Gastrocnemius medialis (tissue), 4 donors: ENCODE data around the gene DISP2. TPM values are rescaled to one million over a fixed set of nuclear protein-coding genes. Genes with fewer than 3 reads are reported as not detected.

Source experiments
- ATAC-seq, 2 donors: fragments of 150-250 bp; one replicate each; pipeline ENCODE4 v1.9.1; 2016
- DNase-seq, 2 donors: peaks; one replicate each; pipeline ENCODE4 v3.0.0-alpha.2; 2019
- H3K27ac ChIP-seq, 4 donors: fragments of 200-600 bp; sonication (generic); 1 replicate in 1 of 4; 2 replicates in 3 of 4; pipeline ENCODE4 v1.5.1; 2016 to 2018; ENCODE audit warnings: mild to moderate bottlenecking in 2 of 4, moderate library complexity in 1 of 4
- H3K27me3 ChIP-seq, 3 donors: fragments of 200-600 bp; sonication (generic) in 2 of 3; 1 replicate in 1 of 3; 2 replicates in 2 of 3; pipeline versions ENCODE4 v1.5.1 to v1.6.0; 2016 to 2019; ENCODE audit warnings: mild to moderate bottlenecking in 1 of 3, moderate library complexity in 1 of 3
- H3K36me3 ChIP-seq, 2 donors: fragments of 200-600 bp; sonication (generic) in 1 of 2; one replicate each; pipeline ENCODE4 v1.5.1; 2017 to 2018
- H3K4me1 ChIP-seq, 2 donors: fragments of 200-600 bp; sonication (generic) in 1 of 2; one replicate each; pipeline ENCODE4 v1.5.1; 2016 to 2017; ENCODE audit warnings: mild to moderate bottlenecking in 2 of 2
- H3K4me3 ChIP-seq, 4 donors: fragments of 200-600 bp; sonication (generic) in 3 of 4; 1 replicate in 1 of 4; 2 replicates in 3 of 4; pipeline ENCODE4 v1.5.1; 2016 to 2019; ENCODE audit warnings: mild to moderate bottlenecking in 2 of 4
- H3K9me3 ChIP-seq, 3 donors: fragments of 200-600 bp; sonication (generic) in 2 of 3; 1 replicate in 1 of 3; 2 replicates in 2 of 3; pipeline ENCODE4 v1.5.1; 2016 to 2019
- POLR2A ChIP-seq, 2 donors: fragments of 450-650 bp; IDR thresholded peaks; one replicate each; pipeline ENCODE4 v1.6.1; 2017; ENCODE audit warnings: antibody characterized with exemption in 2 of 2, mild to moderate bottlenecking in 2 of 2, moderate library complexity in 2 of 2
- in situ Hi-C, 4 donors: fragments of 200-750 bp; cut with MboI; loops; one replicate each; pipeline versions ENCODE4 v1.15.0 to v1.8.0; 2017; ENCODE audit warnings: low sequenced_read_pairs in 4 of 4
- intact Hi-C: fragments of 100-400 bp; cut with DNase I; formaldehyde crosslinking; loops from one replicate; pipeline ENCODE4 v1.15.1; 2023; ENCODE audit warnings: low total_unique reads
- total RNA-seq, 4 donors: library from RNA; depleted of rRNA; stranded (reverse); fragments of >200 nt; gene quantifications; one replicate each; pipeline versions ENCODE4 v1.1.0 to v1.2.3, GENCODE V29; 2016
- TF ChIP-seq, protein P1 (sequence below), 5 experiments: fragments of 450-650 bp in 3 of 5; fragments of 200-600 bp in 2 of 5; sonication (generic) in 2 of 5; IDR thresholded peaks in 4 of 5; conservative IDR thresholded peaks in 1 of 5; 1 replicate in 4 of 5; 2 replicates in 1 of 5; pipeline ENCODE4 v1.5.1; 2016 to 2019; ENCODE audit warnings: antibody characterized with exemption in 5 of 5, mild to moderate bottlenecking in 3 of 5, moderate library complexity in 3 of 5

DISP2 gene
- total RNA-seq, 4 donors from 2014 or later, result 0.02 to 0.12 (median 0.06) TPM

DNA sequence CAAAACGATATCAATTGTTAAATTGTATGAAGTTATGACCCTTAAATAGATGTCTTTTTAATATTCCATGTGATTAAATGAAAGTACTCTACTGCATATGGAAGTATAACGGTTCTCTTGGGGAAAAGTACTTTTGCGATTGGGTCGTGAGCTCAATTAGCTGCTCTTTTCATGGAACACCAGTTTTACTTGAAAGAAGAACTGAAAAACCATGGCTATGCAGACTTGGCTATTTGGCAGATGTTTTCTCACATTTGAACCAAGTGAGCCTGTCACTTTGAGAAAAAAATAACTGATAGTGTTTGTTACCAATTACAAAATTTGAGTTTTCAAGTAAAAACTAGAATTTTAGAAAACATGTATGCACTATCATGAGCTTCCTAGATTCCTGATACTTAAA, 40.4 kb upstream of the DISP2 start:
- ATAC-seq (no peak), DNase-seq (no peak)
- in situ Hi-C loops (loop anchor here in 2 of 4 donors (10.0 kb wide), 1 partner anchor 107 kb away; no protein-coding TSS in a partner anchor), intact Hi-C loops (no loop called here)
- Histone ChIP-seq H3K4me3 (no peak overlapping the region), H3K4me1 (peaks cover under 1 to 8% of the 10 kb centered on the region in 2 donors), H3K27ac (no peak overlapping the region), H3K9me3 (no peaks in the 10 kb centered on the region), H3K36me3 (no peaks in the 10 kb centered on the region), H3K27me3 (no peaks in the 10 kb centered on the region)
- TF ChIP-seq POLR2A (IDR thresholded peaks at IDR 0.05), result no peak
- TF ChIP-seq, protein P1, sequence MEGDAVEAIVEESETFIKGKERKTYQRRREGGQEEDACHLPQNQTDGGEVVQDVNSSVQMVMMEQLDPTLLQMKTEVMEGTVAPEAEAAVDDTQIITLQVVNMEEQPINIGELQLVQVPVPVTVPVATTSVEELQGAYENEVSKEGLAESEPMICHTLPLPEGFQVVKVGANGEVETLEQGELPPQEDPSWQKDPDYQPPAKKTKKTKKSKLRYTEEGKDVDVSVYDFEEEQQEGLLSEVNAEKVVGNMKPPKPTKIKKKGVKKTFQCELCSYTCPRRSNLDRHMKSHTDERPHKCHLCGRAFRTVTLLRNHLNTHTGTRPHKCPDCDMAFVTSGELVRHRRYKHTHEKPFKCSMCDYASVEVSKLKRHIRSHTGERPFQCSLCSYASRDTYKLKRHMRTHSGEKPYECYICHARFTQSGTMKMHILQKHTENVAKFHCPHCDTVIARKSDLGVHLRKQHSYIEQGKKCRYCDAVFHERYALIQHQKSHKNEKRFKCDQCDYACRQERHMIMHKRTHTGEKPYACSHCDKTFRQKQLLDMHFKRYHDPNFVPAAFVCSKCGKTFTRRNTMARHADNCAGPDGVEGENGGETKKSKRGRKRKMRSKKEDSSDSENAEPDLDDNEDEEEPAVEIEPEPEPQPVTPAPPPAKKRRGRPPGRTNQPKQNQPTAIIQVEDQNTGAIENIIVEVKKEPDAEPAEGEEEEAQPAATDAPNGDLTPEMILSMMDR (IDR thresholded peaks at IDR 0.05 in 4 of 5, conservative IDR thresholded peaks at IDR 0.05 in 1 of 5), result no peak

DNA sequence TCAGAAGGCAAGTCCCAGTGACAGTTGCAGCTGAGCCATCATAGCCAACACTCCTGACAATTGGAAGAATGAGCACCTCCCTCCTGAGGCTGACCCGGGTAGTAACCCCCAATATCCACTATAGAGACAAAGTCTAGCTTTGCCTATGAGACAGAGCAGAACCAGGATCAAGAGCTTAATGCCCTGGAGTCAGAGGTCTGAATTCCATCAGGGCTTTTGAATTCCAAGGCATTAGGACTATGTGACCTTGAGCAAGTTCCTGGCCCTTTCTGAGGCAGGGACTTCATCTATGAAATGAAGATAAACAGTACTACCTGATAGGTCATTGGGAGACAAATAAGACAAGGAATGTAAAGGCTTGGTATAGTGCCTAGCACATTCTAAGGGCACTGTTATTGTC, 37.6 kb upstream of the DISP2 start:
- intact Hi-C loops, result loop anchor here (5.0 kb wide), 1 partner anchor 87 kb away; the partner anchor contains the start of gene IVD
- Histone ChIP-seq H3K9me3 (no peaks in the 10 kb centered on the region), H3K4me3 (no peak overlapping the region), H3K36me3 (no peaks in the 10 kb centered on the region), H3K27ac (no peak overlapping the region), H3K27me3 (no peaks in the 10 kb centered on the region), H3K4me1 (peaks cover 14 to 16% of the 10 kb centered on the region in 2 donors)
- DNase-seq, result no peak
- TF ChIP-seq, protein P1 (IDR thresholded peaks at IDR 0.05 in 4 of 5, conservative IDR thresholded peaks at IDR 0.05 in 1 of 5), result no peak
- no peak for TF ChIP-seq POLR2A (IDR thresholded peaks at IDR 0.05)
- in situ Hi-C loops, result no loop called here
- no peak for ATAC-seq

DNA sequence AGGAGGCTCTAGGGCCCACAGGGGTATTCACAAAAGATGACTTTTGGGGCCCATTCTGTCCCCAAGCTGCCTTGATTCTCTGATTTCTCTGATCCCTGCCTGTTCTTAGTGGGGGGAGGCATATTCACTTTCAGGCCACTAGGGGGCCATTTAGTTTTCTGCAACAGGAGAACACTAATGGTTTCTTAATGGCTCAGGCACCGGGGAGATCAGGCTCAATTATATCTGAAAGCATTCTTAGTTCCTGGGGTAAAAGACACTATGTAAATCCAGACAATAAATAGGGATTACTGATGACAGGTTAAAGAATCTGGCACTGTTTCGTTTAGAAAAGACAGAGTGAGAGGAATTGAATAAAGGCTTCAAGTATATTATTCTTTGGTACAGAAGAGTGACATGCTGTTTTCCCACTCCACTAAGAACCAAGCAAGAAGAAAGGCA, 37.1 kb upstream of the DISP2 start:
- in situ Hi-C loops, result no loop called here
- intact Hi-C loops, result loop anchor here (5.0 kb wide), 1 partner anchor 86 kb away; the partner anchor contains the start of gene IVD
- H3K27ac ChIP-seq, result peak overlapping the region in 3 of 4 donors; percentile 48 to 84 (median 50)

DNA sequence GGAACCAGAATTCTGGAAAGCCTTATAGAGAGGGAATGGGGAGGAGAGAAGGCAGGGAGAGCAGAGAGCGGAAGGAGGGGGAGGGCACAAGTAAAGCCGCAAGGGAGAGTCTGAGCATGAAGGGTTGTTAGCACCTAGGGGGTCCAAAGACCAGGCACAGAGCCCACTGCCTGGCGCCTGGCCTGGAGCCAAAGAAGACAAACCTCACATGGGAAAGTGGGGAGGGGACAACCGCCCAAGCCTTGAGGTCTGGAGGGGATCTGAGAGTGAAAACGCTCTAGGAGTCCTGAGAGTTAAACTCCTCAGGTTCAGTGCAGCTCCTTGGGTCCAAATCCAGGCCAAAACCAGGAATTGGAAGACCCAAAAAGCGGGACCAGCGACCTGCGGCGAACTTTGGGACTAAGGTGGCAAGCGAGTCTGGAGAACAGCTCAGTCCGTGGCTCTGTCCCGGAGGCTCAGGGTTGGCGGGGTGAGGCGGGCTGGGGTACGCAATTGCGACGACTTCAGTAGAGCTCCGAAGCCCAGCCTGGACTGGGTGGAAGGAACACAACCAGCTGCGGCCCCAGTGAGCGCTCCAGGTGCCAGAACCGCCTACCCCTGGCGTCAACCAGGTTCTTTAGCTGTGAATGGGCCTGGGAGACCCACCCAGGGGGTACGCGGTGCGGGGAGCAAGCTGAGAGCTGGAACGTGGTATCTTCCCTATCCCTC, 35.3 kb upstream of the DISP2 start:
- peaks cover 25 to 26% of the 10 kb centered on the region in 2 donors for H3K4me1 ChIP-seq
- DNase-seq, result no peak
- peaks cover 0 to 8% of the 10 kb centered on the region in 2 donors for H3K36me3 ChIP-seq
- ATAC-seq, result no peak
- intact Hi-C loops, result loop anchor here (1.0 to 5.0 kb wide), 4 partner anchors 17 to 100 kb away; partner anchors contain the start of gene IVD
- in situ Hi-C loops, result no loop called here
- H3K9me3 ChIP-seq, result no peaks in the 10 kb centered on the region
- H3K27ac ChIP-seq, result peak overlapping the region; percentile 70 to 88 (median 82)
- no peaks in the 10 kb centered on the region for H3K27me3 ChIP-seq
- H3K4me3 ChIP-seq, result peak overlapping the region; percentile 37 to 63 (median 51)
- TF ChIP-seq, protein P1 (IDR thresholded peaks at IDR 0.05 in 4 of 5, conservative IDR thresholded peaks at IDR 0.05 in 1 of 5), result no peak
- no peak for TF ChIP-seq POLR2A (IDR thresholded peaks at IDR 0.05)

More for the DNA sequence above, 37.1 kb upstream of the DISP2 start:
- TF ChIP-seq, protein P1 (IDR thresholded peaks at IDR 0.05 in 4 of 5, conservative IDR thresholded peaks at IDR 0.05 in 1 of 5), result peak; percentile 83 to 92 (median 86)
- TF ChIP-seq POLR2A (IDR thresholded peaks at IDR 0.05), result no peak
- Histone ChIP-seq H3K36me3 (no peaks in the 10 kb centered on the region), H3K27me3 (no peaks in the 10 kb centered on the region), H3K4me1 (peaks cover 19 to 22% of the 10 kb centered on the region in 2 donors), H3K4me3 (no peak overlapping the region), H3K9me3 (no peaks in the 10 kb centered on the region)
- ATAC-seq (peak; percentile 35 to 46), DNase-seq (peak in 1 of 2 donors; percentile 48)
